Neural progenitor cell (in vitro differentiated cells): Measurements from ENCODE around the gene HLF.

Experiments used
- CTCF ChIP-seq: fragments of 200-600 bp; sonication (generic); IDR thresholded peaks from 2 replicates; pipeline ENCODE4 v1.5.1; 2017; ENCODE audit warnings: antibody characterized with exemption, mild to moderate bottlenecking
- EZH2phosphoT487 ChIP-seq: fragments of 200-600 bp; sonication (generic); IDR thresholded peaks from 2 replicates; pipeline ENCODE4 v1.6.1; 2017; ENCODE audit warnings: antibody characterized with exemption

DNA sequence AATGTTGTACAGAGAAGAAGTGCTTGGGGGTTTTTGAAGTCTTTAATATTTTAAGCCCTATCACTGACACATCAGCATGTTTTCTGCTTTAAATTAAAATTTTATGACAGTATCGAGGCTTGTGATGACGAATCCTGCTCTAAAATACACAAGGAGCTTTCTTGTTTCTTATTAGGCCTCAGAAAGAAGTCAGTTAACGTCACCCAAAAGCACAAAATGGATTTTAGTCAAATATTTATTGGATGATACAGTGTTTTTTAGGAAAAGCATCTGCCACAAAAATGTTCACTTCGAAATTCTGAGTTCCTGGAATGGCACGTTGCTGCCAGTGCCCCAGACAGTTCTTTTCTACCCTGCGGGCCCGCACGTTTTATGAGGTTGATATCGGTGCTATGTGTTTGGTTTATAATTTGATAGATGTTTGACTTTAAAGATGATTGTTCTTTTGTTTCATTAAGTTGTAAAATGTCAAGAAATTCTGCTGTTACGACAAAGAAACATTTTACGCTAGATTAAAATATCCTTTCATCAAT lies 57.8 kb downstream of the HLF start:
- TF ChIP-seq EZH2phosphoT487 (no peak), CTCF (no peak)
